LoVo (cell line): ENCODE measurements around the gene PTBP3.
"Not testable (repeated sequence)": the region's sequence is repeated elsewhere in the genome, so short reads cannot be mapped to it uniquely, and the experiment has no call there.

ENCODE experiments used
- DNase-seq: peaks from one replicate; pipeline ENCODE4 v3.0.0-alpha.2; 2016; ENCODE audit warnings: low spot score

PTBP3 gene

DNA sequence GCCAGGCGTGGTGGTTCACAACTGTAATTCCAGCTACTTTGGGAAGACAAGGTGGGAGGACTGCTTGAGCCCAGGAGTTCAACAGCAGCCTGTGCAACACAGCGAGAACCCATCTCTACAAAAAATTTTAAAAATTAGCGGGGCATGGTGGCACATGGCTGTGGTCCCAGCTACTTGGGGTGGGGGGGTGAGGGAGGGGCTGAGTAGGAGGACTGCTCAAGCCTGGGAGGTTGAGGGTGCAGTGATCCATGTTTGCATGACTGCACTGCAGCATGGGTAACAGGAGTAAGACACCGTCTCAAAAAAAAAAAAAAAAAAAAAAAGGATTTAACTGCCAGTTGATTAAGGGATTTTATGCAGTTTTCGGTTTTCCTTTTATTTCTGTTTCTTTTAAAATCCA is 65.0 kb downstream of the PTBP3 start:
- no peak for DNase-seq

DNA sequence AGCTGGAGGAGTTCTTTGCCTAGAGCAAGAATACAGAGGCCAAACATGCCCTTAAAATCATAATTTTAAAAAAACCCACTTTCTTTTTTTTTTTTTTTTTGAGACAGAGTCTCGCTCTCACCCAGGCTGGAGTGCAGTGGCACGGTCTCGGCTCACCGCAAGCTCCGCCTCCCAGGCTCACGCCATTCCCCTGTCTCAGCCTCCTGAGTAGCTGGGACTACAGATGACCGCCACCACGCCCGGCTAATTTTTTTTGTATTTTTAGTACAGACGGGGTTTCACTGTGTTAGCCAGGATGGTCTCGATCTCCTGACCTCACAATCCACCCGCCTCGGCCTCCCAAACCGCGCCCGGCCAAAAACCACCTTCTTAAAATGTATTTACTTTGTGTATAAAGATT is 66.3 kb downstream of the PTBP3 start:
- not testable (repeated sequence) for DNase-seq

DNA sequence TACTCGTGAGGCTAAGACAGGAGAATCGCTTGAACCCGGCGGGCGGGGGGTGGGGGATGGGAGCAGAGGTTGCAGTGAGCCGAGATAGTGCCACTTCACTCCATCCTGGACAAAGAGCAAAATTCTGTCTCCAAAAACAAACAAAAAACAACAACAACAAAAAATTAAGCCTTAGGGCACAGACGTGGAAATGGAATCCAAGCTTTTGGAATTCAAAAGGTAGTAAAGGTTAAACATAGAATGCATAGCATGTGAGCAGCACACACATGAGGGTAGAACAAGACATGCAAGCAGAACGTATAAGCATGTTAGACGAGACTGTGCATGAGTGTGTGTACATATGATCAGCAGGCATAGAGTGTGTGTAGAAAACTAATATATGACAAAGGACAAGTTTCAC is 68.0 kb downstream of the PTBP3 start:
- DNase-seq: no peak

DNA sequence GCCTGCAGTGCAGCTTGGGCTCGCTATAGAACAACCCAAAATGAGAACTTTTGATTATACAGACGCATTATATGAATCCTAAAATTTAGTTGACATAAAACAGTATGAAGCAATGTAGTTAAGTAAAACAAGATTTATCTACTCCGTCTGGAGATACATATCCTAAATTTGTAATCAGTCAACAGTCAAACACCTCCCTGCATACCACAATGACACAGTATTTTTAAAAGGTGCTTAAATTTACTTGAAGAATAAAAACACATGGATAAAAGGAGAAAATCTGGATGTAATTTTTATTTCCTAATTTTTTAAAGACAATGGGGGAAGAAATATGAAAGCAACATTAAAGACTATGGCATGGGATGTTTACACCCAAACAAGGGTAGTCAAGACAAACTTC is 70.8 kb downstream of the PTBP3 start:
- no peak for DNase-seq

GRCh38 chr9:112261133-112261532 is 72.3 kb downstream of the PTBP3 start:
- DNase-seq: no peak

- DNase-seq: no peak
These were observed 75.3 kb downstream of the PTBP3 start for GRCh38 chr9:112258106-112258505.

DNA sequence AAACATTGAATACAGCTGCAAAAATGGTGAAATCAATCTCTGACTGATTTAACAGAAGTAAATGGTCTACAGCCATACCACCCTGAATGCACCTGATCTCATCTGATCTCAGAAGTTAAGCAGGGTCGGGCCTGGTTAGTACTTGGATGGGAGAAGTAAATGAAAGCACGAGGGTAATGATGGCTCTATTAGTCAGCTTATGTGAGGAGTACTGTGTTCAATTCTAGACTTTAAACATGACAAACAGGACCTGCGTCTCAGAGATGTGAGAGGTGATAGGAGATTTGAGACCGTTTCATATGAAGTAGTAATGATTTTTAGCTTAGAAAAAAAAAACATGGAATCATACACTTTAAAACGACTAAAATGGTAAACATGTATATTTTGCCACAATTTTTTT is 81.2 kb downstream of the PTBP3 start:
- no peak for DNase-seq

DNA sequence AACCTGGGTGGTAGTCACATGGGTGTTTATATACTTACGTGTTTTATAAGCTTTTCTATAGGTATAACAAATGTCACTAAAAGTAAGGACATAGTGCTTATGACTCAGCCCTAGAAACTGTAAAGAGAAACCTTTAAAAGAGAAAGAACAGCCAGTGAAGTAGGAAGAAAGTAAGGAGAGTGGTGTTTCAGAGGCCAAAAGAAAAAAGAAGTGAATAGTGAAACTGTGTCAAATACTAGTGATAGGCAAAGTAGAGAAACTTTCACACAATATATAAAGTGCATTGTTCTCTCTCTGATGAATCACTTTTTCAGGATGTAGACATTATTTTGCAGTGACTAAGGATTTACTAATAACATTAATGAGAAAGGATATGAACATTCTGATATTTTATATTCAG is 84.1 kb downstream of the PTBP3 start:
- no peak for DNase-seq

- no peak for DNase-seq
These were observed 84.7 kb downstream of the PTBP3 start for GRCh38 chr9:112248722-112249121.

DNA sequence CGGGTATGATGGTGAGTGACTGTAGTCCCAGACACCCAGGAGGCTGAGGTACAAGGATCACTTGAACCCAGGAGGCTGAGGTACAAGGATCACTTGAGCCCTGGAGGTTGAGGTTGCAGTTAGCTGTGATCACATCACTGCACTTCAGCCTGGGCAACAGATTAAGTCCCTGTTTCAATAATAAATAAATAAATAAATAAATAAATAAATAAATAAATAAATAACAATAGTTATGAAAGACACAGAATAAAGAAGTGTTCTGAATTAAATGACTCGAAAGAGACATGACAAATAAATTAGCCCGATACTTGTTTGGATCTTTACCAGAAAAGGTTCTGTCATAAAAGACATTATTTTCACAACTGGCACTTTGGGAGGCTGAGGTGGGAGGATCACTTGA is 86.3 kb downstream of the PTBP3 start:
- no peak for DNase-seq

GRCh38 chr9:112245126-112245525 is 88.3 kb downstream of the PTBP3 start:
- no peak for DNase-seq

GRCh38 chr9:112242147-112242804 is 91.1 kb downstream of the PTBP3 start:
- DNase-seq: no peak

DNA sequence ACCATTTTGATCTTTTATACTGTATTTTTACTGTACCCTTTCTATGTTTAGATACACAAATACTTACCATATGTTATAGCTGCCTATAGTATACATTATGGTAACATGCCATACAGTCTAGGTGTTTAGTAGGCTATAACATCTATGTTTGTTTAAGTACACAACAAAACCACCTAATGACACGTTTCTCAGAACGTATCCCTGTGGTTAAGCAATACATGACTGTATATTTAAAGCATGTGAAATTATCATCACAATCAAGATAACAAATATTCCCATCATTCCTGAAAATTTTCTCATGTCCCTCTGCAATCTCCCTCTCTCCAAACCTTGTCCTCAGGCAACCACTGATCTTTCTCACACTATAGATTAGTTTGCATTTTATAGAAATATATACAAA is 91.9 kb downstream of the PTBP3 start:
- DNase-seq: no peak

GRCh38 chr9:112239708-112240107 is 93.7 kb downstream of the PTBP3 start:
- no peak for DNase-seq

DNA sequence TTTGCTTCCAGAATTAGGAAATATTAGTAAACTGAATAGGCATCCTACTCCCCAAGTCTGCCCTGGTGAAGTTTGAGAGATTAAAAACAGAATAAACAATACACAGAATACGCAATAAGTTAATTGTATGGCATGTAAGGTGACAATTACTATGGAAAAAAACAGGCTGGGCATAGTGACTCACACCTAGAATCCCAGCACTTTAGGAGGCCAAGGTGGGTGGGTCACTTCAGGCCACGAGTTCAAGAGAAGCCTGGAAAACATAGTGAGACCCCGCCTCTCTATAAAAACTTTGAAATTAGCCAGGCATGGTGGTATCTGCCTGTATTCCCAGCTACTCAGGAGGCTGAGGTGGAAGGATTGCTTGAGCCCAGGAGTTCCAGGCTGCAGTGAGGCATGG is 94.1 kb downstream of the PTBP3 start:
- peak; percentile 48 for DNase-seq

- DNase-seq: no peak
These were observed 98.6 kb downstream of the PTBP3 start for GRCh38 chr9:112234779-112235178.

GRCh38 chr9:112233769-112234168 is 99.7 kb downstream of the PTBP3 start:
- no peak for DNase-seq

DNA sequence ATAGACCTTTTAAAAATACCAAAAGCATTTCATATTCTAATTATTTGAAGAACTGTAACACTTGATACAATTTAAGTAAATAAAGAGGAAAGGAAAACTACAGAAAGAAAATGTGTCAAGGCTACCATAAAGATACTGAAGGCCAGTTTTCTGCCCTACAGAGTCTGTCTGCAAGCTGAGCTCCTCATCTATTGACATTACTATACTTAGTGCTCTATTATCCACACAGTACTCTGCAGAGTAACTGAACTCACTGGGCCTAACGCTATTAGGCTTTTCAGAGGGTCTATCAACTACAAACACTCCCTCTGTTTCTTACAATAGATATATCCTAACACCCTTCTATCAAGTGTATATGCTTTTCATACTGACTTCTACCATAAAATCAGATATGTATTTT is 101.2 kb downstream of the PTBP3 start:
- DNase-seq: no peak

DNA sequence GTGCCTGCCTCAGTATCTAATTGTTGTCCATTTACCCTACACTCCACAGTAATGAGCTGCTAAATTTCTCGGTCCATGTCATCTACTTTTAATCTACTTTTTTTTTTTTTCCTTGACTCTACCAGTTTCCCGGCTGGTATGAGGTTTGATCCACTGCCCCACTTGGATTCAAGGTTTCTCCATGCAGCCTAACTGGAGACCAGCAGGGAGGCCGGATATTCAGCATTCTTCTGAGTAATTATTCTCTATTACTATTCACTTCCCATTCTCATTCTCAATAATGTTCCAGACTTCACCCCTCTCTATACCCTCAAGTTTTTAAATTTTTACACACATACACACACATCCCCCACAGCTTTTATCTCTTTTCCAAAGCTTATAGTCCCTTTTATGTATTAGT is 107.3 kb downstream of the PTBP3 start:
- DNase-seq: no peak

- DNase-seq: no peak
These were observed 108.8 kb downstream of the PTBP3 start for GRCh38 chr9:112224401-112225289.

DNA sequence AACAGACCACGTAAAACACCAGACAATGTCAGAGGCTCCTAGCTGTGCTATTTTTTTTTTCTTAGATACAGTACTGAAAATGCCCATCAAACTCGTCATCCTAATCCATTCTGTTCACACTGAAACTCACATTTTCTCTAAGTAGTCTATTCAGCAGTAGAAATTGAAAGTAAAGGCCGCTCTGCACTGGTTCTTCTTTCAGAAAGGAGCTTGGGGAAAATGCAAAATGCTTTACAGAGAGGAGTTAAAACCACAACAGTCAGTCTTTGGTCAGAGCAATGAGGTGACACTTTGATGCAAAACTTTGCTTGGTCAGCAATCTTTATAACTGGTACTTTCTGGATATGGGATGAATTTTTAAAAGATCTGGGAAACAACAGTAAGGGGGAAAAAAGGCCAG is 114.5 kb downstream of the PTBP3 start:
- DNase-seq: no peak

DNA sequence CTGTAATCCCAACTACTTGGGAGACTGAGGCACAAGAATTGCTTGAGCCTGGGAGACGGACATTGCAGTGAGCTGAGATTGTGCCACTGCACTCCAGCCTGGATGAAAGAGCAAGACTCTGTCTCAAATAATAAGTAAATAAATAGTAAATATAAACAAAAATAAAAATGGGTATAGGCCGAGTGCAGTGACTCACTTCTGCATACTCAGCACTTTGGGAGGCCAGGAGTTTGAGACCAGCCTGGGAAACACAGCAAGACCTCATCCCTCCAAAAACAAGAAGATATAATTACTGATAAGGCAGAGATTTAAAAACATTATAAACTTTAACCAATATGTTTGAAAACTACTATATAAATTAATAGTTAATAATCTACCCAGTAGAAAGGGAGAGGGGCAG is 120.5 kb downstream of the PTBP3 start:
- DNase-seq: no peak

DNA sequence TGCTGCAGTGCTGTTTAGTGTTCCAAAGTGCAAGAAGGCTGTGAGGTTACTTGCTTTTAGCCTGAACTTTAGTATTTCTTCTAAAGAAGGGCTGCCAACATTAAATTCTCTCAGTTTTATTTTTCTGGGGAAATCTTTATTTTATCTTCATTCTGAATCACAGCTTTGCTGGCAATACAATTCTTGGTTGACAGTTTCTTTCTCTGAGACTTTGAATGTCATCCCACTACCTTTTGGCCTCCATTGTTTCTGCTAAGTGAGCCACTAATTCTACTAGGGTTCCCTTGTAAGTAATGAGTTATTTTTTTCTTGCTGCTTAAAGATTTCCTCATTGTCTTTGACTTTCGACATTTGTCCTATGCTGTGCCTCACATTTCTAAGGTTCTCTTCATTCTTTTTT is 126.0 kb downstream of the PTBP3 start:
- DNase-seq: no peak

GRCh38 chr9:112203536-112203935 is 129.9 kb downstream of the PTBP3 start:
- DNase-seq: peak; percentile 10
